HCT116 (cell line): ENCODE results near the gene SIRPA. TPM values are rescaled to one million over a fixed set of nuclear protein-coding genes. Genes with fewer than 3 reads are reported as not detected.

ENCODE experiments used
- ATAC-seq: fragments of 200-7000 bp; cut with Tn5 transposase; 2 replicates; pipeline ENCODE4 v1.9.1; 2020; ENCODE audit warnings: mild to moderate bottlenecking, moderate library complexity
- BruUV-seq: library from RNA; stranded (reverse); fragments of 400-500 nt; replicated peaks from 2 replicates; lab custom pipeline; 2021; lab: Mats Ljungman, UMichigan
- CTCF ChIA-PET: fragments of 300-600 bp; sonication (Branson Sonifier 250); formaldehyde crosslinking; loops from one replicate; lab custom pipeline; 2021; ENCODE audit warnings: antibody characterized with exemption; lab: Charles Lee
- POLR2A ChIA-PET: fragments of 300-600, 350-600 bp; sonication (Branson Sonifier 250); formaldehyde crosslinking; loops from one replicate; lab custom pipeline; 2021; ENCODE audit warnings: antibody characterized with exemption; lab: Charles Lee
- RAD21 ChIA-PET, 2 experiments: fragments of 300-600 bp; sonication (Branson Sonifier 250); formaldehyde crosslinking; loops; one replicate each; lab custom pipeline; 2023; ENCODE audit warnings: low total read pairs in 2 of 2; ENCODE audit not compliant: uncharacterized antibody in 2 of 2, unreplicated experiment in 2 of 2, low non-redundant PET in 1 of 2; lab: Charles Lee
- DNase-seq: peaks from one replicate; pipeline ENCODE4 v3.0.0-alpha.2; 2010; ENCODE audit warnings: low read depth, low spot score
- H2AFZ ChIP-seq: fragments of 200-600 bp; shearing (Covaris generic), sonication (generic); 2 replicates; pipeline ENCODE4 v1.6.1; 2017; ENCODE audit warnings: low read depth, mixed run types, mixed read lengths, antibody characterized with exemption, low read length; ENCODE audit not compliant: poor library complexity, severe bottlenecking
- H3K27ac ChIP-seq: 2 replicates; pipeline ENCODE4 v1.5.1; 2012; ENCODE audit warnings: low read depth, low read length
- H3K27me3 ChIP-seq: fragments of 200-600 bp; sonication (generic); 2 replicates; pipeline ENCODE4 v1.6.1; 2016; ENCODE audit warnings: mixed run types, low read length, mixed read lengths; ENCODE audit not compliant: insufficient read depth
- H3K36me3 ChIP-seq, 2 experiments: fragments of 200-500 bp in 1 of 2; fragments of 200-600 bp in 1 of 2; sonication (Bioruptor generic) in 1 of 2; sonication (generic) in 1 of 2; 2 replicates each; pipeline versions ENCODE4 v1.5.1 to v1.6.1; 2014 to 2016; ENCODE audit warnings: low read length in 2 of 2, inconsistent platforms in 1 of 2, mixed read lengths in 1 of 2, mixed run types in 1 of 2; ENCODE audit not compliant: insufficient read depth in 2 of 2, control insufficient read depth in 1 of 2
- H3K4me1 ChIP-seq, 2 experiments: fragments of 200-600 bp in 1 of 2; sonication (generic) in 1 of 2; 2 replicates each; pipeline versions ENCODE4 v1.5.1 to v1.6.1; 2012 to 2017; ENCODE audit warnings: low read length in 2 of 2, inconsistent platforms in 1 of 2, mild to moderate bottlenecking in 1 of 2, mixed read lengths in 1 of 2, mixed run types in 1 of 2, moderate library complexity in 1 of 2; ENCODE audit not compliant: insufficient read depth in 2 of 2, control insufficient read depth in 1 of 2
- H3K4me2 ChIP-seq: fragments of 200-600 bp; sonication (generic); 2 replicates; pipeline ENCODE4 v1.6.1; 2017; ENCODE audit warnings: mixed run types, low read length, mixed read lengths
- H3K4me3 ChIP-seq, 2 experiments: fragments of 200-600 bp in 1 of 2; sonication (generic) in 1 of 2; replicated peaks in 1 of 2; 2 replicates each; pipeline ENCODE4 v1.5.1; 2011 to 2016; ENCODE audit warnings: low read length in 2 of 2, control low read depth in 1 of 2, low read depth in 1 of 2, mild to moderate bottlenecking in 1 of 2, mixed read lengths in 1 of 2, mixed run types in 1 of 2
- H3K79me2 ChIP-seq: fragments of 200-600 bp; sonication (generic); 2 replicates; pipeline ENCODE4 v1.6.1; 2017; ENCODE audit warnings: mild to moderate bottlenecking, mixed run types, low read length, moderate library complexity, mixed read lengths; ENCODE audit not compliant: insufficient read depth
- H3K9ac ChIP-seq: fragments of 200-600 bp; sonication (generic); 2 replicates; pipeline ENCODE4 v1.6.1; 2016; ENCODE audit warnings: low read length, mixed read lengths
- H3K9me2 ChIP-seq: fragments of 200-600 bp; sonication (generic), shearing (Covaris generic); 2 replicates; pipeline ENCODE4 v1.6.1; 2017; ENCODE audit warnings: mixed run types, mild to moderate bottlenecking, moderate library complexity; ENCODE audit not compliant: insufficient read depth
- H3K9me3 ChIP-seq, 2 experiments: fragments of 200-500 bp in 1 of 2; fragments of 200-600 bp in 1 of 2; sonication (Bioruptor generic) in 1 of 2; sonication (generic) in 1 of 2; 2 replicates each; pipeline ENCODE4 v1.6.1; 2014 to 2017; ENCODE audit warnings: low read length in 2 of 2, mixed read lengths in 2 of 2, inconsistent platforms in 1 of 2, low read depth in 1 of 2, mild to moderate bottlenecking in 1 of 2, mixed run types in 1 of 2, moderate library complexity in 1 of 2; ENCODE audit not compliant: control insufficient read depth in 1 of 2, insufficient read depth in 1 of 2
- H4K20me1 ChIP-seq: fragments of 200-600 bp; sonication (generic), shearing (Covaris generic); 2 replicates; pipeline ENCODE4 v1.6.1; 2017; ENCODE audit warnings: mixed run types, mild to moderate bottlenecking, moderate library complexity; ENCODE audit not compliant: insufficient read depth
- CEBPB ChIP-seq: IDR thresholded peaks from 2 replicates; pipeline ENCODE4 v1.6.1; 2012; ENCODE audit warnings: low read depth
- EGR1 ChIP-seq: IDR thresholded peaks from 2 replicates; pipeline ENCODE4 v1.6.1; 2012; ENCODE audit warnings: low read depth
- ELF1 ChIP-seq: IDR thresholded peaks from 2 replicates; pipeline ENCODE4 v1.6.1; 2012; ENCODE audit warnings: low read depth, borderline replicate concordance
- EZH2 ChIP-seq: fragments of 200-600 bp; sonication (generic); IDR thresholded peaks from 2 replicates; pipeline ENCODE4 v1.6.1; 2017; ENCODE audit warnings: antibody characterized with exemption, mixed run types
- EZH2phosphoT487 ChIP-seq: fragments of 200-600 bp; IDR thresholded peaks from 2 replicates; pipeline ENCODE4 v1.6.1; 2018; ENCODE audit warnings: antibody characterized with exemption, borderline replicate concordance
- JUND ChIP-seq: IDR thresholded peaks from 2 replicates; pipeline ENCODE4 v1.6.1; 2012
- POLR2AphosphoS5 ChIP-seq: IDR thresholded peaks from 2 replicates; pipeline ENCODE4 v1.6.1; 2011; ENCODE audit warnings: mild to moderate bottlenecking, low read depth, low read length, moderate library complexity
- RAD21 ChIP-seq: IDR thresholded peaks from 2 replicates; pipeline ENCODE4 v1.6.1; 2012; ENCODE audit warnings: low read depth, mild to moderate bottlenecking
- TCF7L2 ChIP-seq: IDR thresholded peaks from 2 replicates; pipeline ENCODE4 v1.7.0; 2011; ENCODE audit warnings: borderline replicate concordance, inconsistent platforms; ENCODE audit not compliant: insufficient read depth, insufficient read length; ENCODE audit errors: extremely low read depth
- ZFX ChIP-seq: fragments of 450-650 bp; IDR thresholded peaks from 2 replicates; pipeline ENCODE4 v1.6.1; 2017
- ZNF274 ChIP-seq: fragments of 200-500 bp; sonication (Bioruptor generic); IDR thresholded peaks from 2 replicates; pipeline ENCODE4 v1.6.1; 2014; ENCODE audit warnings: mild to moderate bottlenecking, low read depth, low read length, inconsistent platforms
- intact Hi-C: fragments of 100-400 bp; cut with micrococcal nuclease; formaldehyde crosslinking; loops from 2 replicates; pipeline ENCODE4 v1.10.0; 2022
- total RNA-seq: library from RNA; stranded (reverse); gene quantifications from one replicate; pipeline ENCODE4 v1.2.1, GENCODE V29; 2021; ENCODE audit not compliant: unreplicated experiment
- TF ChIP-seq, protein P1 (sequence below), 3 experiments: fragments of 200-600 bp in 1 of 3; sonication (generic) in 1 of 3; IDR thresholded peaks in 2 of 3; conservative IDR thresholded peaks in 1 of 3; 2 replicates each; pipeline ENCODE4 v1.5.1; 2012 to 2017; ENCODE audit warnings: low read depth in 2 of 3, low read length in 2 of 3, antibody characterized with exemption in 1 of 3, borderline replicate concordance in 1 of 3, control low read depth in 1 of 3, mild to moderate bottlenecking in 1 of 3, mixed read lengths in 1 of 3, mixed run types in 1 of 3, moderate library complexity in 1 of 3; ENCODE audit not compliant: insufficient read depth in 1 of 3
- TF ChIP-seq, protein P2 (sequence below): IDR thresholded peaks from 2 replicates; pipeline ENCODE4 v1.6.1; 2011; ENCODE audit warnings: mild to moderate bottlenecking, low read length, moderate library complexity; ENCODE audit not compliant: insufficient replicate concordance; ENCODE audit errors: extremely low read depth

The SIRPA gene
- total RNA-seq, 1 experiment from 2014 or later: 15.3 TPM

GRCh38 chr20:1917786-1918185, 22.6 kb downstream of the SIRPA start:
- no peaks in the 10 kb centered on the region; a peak in 1 of 4 replicates for H3K36me3 ChIP-seq
- no peaks in the 10 kb centered on the region for H3K79me2 ChIP-seq
- ChIA-PET RAD21 (no interaction called here), CTCF (no interaction called here), POLR2A (no interaction called here)
- H3K9me2 ChIP-seq: no peaks in the 10 kb centered on the region
- no TSS peak for BruUV-seq
- H3K9me3 ChIP-seq: no peaks in the 10 kb centered on the region
- H2AFZ ChIP-seq: no peak overlapping the region
- H3K4me2 ChIP-seq: no peak overlapping the region
- H3K27ac ChIP-seq: no peak overlapping the region
- no peaks in the 10 kb centered on the region for H4K20me1 ChIP-seq
- H3K4me3 ChIP-seq: no peak overlapping the region
- TF ChIP-seq EZH2 (no peak), TCF7L2 (no peak), JUND (no peak)
- ATAC-seq (no peak), DNase-seq (no peak)
- no peak overlapping the region for H3K9ac ChIP-seq
- intact Hi-C loops: no loop called here
- no peaks in the 10 kb centered on the region for H3K27me3 ChIP-seq
- no peaks in the 10 kb centered on the region for H3K4me1 ChIP-seq

GRCh38 chr20:1918491-1919165, 23.4 kb downstream of the SIRPA start:
- Histone ChIP-seq H3K4me1 (no peaks in the 10 kb centered on the region), H3K79me2 (no peaks in the 10 kb centered on the region), H3K36me3 (no peaks in the 10 kb centered on the region; a peak in 1 of 4 replicates), H3K9ac (no peak overlapping the region), H3K27me3 (no peaks in the 10 kb centered on the region), H4K20me1 (no peaks in the 10 kb centered on the region), H3K4me2 (no peak overlapping the region), H2AFZ (no peak overlapping the region), H3K27ac (no peak overlapping the region), H3K9me3 (no peaks in the 10 kb centered on the region), H3K4me3 (no peak overlapping the region), H3K9me2 (no peaks in the 10 kb centered on the region)
- intact Hi-C loops: no loop called here
- BruUV-seq: no TSS peak
- DNase-seq (no peak), ATAC-seq (no peak)
- RAD21 ChIA-PET: no interaction called here
- CTCF ChIA-PET: no interaction called here
- POLR2A ChIA-PET: no interaction called here
- TF ChIP-seq, protein P1, sequence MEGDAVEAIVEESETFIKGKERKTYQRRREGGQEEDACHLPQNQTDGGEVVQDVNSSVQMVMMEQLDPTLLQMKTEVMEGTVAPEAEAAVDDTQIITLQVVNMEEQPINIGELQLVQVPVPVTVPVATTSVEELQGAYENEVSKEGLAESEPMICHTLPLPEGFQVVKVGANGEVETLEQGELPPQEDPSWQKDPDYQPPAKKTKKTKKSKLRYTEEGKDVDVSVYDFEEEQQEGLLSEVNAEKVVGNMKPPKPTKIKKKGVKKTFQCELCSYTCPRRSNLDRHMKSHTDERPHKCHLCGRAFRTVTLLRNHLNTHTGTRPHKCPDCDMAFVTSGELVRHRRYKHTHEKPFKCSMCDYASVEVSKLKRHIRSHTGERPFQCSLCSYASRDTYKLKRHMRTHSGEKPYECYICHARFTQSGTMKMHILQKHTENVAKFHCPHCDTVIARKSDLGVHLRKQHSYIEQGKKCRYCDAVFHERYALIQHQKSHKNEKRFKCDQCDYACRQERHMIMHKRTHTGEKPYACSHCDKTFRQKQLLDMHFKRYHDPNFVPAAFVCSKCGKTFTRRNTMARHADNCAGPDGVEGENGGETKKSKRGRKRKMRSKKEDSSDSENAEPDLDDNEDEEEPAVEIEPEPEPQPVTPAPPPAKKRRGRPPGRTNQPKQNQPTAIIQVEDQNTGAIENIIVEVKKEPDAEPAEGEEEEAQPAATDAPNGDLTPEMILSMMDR (IDR thresholded peaks at IDR 0.05 in 2 of 3, conservative IDR thresholded peaks at IDR 0.05 in 1 of 3; ENCODE audit: borderline replicate concordance in 1 of 3, insufficient read depth in 1 of 3, low read depth in 2 of 3, low read length in 2 of 3): no peak
- TF ChIP-seq, protein P2, sequence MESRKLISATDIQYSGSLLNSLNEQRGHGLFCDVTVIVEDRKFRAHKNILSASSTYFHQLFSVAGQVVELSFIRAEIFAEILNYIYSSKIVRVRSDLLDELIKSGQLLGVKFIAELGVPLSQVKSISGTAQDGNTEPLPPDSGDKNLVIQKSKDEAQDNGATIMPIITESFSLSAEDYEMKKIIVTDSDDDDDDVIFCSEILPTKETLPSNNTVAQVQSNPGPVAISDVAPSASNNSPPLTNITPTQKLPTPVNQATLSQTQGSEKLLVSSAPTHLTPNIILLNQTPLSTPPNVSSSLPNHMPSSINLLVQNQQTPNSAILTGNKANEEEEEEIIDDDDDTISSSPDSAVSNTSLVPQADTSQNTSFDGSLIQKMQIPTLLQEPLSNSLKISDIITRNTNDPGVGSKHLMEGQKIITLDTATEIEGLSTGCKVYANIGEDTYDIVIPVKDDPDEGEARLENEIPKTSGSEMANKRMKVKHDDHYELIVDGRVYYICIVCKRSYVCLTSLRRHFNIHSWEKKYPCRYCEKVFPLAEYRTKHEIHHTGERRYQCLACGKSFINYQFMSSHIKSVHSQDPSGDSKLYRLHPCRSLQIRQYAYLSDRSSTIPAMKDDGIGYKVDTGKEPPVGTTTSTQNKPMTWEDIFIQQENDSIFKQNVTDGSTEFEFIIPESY: no peak
- TF ChIP-seq CEBPB (no peak), POLR2AphosphoS5 (no peak), ZNF274 (no peak), EZH2phosphoT487 (no peak), EZH2 (no peak), EGR1 (no peak), RAD21 (no peak), ZFX (no peak), ELF1 (no peak)
